ENCODE data around the gene NDUFS7. TPM values are rescaled to one million over a fixed set of nuclear protein-coding genes. Genes with fewer than 3 reads are reported as not detected.

NDUFS7 gene
- total and polyA plus RNA-seq, 2 donors (not counting 3 experiments of a cell fraction or from before 2014, with no cell fraction given): 101 to 224 TPM

- Histone ChIP-seq H3K79me2 (ENCODE audit: control insufficient read depth, insufficient read depth, low read length) (peaks cover 78% of the 10 kb centered on the region), H3K36me3 (ENCODE audit: control insufficient read depth in 2 of 2, extremely low read depth in 1 of 2, insufficient read depth in 2 of 2, low read length in 2 of 2) (peaks cover 0 to 6% of the 10 kb centered on the region in 2 experiments), H3K4me2 (ENCODE audit: insufficient read depth, low read length) (no peak overlapping the region), H3K9me3 (replicated peaks; ENCODE audit: control insufficient read depth, insufficient read depth, low read length) (no peaks in the 10 kb centered on the region), H3K4me1 (ENCODE audit: control insufficient read depth, extremely low read depth, insufficient read depth, low read length) (peaks cover 37% of the 10 kb centered on the region), H3K27me3 (ENCODE audit: control insufficient read depth in 2 of 2, insufficient read depth in 2 of 2, low read length in 2 of 2) (no peaks in the 10 kb centered on the region), H3K9ac (replicated peaks; ENCODE audit: extremely low read depth, insufficient read depth, low read length) (no peak overlapping the region), H4K20me1 (replicated peaks; ENCODE audit: control insufficient read depth, extremely low read depth, insufficient read depth, low read length) (no peaks in the 10 kb centered on the region), H2AFZ (ENCODE audit: low read depth, low read length) (no peak overlapping the region), H3K27ac (ENCODE audit: insufficient read depth, low read depth, low read length) (peak overlapping the region; percentile 92), H3K4me3 (replicated peaks in 1 of 3; ENCODE audit: insufficient read depth in 1 of 3, low read depth in 1 of 3, low read length in 3 of 3) (no peak overlapping the region), H3K9me1 (replicated peaks; ENCODE audit: control insufficient read depth, extremely low read depth, insufficient read depth, low read length) (no peaks in the 10 kb centered on the region)
- no TSS peak for BruUV-seq (replicated peaks)
- DNase-seq (ENCODE audit: low read depth, low spot score): no peak
- TF ChIP-seq EZH2 (IDR thresholded peaks at IDR 0.05; ENCODE audit: borderline replicate concordance, low read depth, low read length, severe bottlenecking): no peak
- no peak for TF ChIP-seq POLR2A (IDR thresholded peaks at IDR 0.05; ENCODE audit: low read depth, low read length)
- TF ChIP-seq JUN (IDR thresholded peaks at IDR 0.05; ENCODE audit: borderline replicate concordance, insufficient read depth, insufficient read length, low read depth): no peak
- TF ChIP-seq GATA2 (IDR thresholded peaks at IDR 0.05; ENCODE audit: insufficient read depth, insufficient read length, low read depth, low read length): no peak
- TF ChIP-seq MAX (IDR thresholded peaks at IDR 0.05; ENCODE audit: insufficient read depth, insufficient read length): no peak
- TF ChIP-seq MYC (IDR thresholded peaks at IDR 0.05; ENCODE audit: low read depth, low read length): no peak
- no peak for TF ChIP-seq POLR2AphosphoS5 (IDR thresholded peaks at IDR 0.05; ENCODE audit: insufficient read depth, low read depth, low read length)
- no peak for TF ChIP-seq CTCF (IDR thresholded peaks at IDR 0.05; ENCODE audit: extremely low read depth in 1 of 2, insufficient read depth in 1 of 2, low read depth in 1 of 2, low read length in 2 of 2)
- TF ChIP-seq FOS (IDR thresholded peaks at IDR 0.05; ENCODE audit: borderline replicate concordance, insufficient read depth, low read length): no peak
- no peak for FAIRE-seq
- dilution Hi-C loops (cut with MboI; ENCODE audit: extremely low pct_ligation_motif_present, low sequenced_read_pairs): no loop called here
- CTCF ChIA-PET: interaction anchor here (1.5 kb wide), 1 partner anchor 166 kb away, joined by 3 read pairs; no protein-coding TSS in a partner anchor
- POLR2A ChIA-PET: no interaction called here
- intact Hi-C loops (cut with micrococcal nuclease): no loop called here
Measured at GRCh38 chr19:1410789-1411188, 27.1 kb downstream of the NDUFS7 start.
